GM10266 (cell line): ENCODE data around the gene SIGLEC10.

Experiments
- DNase-seq: peaks from one replicate; pipeline ENCODE4 v3.0.0; 2012; ENCODE audit errors: extremely low spot score
- CTCF ChIP-seq: IDR thresholded peaks from 2 replicates; pipeline ENCODE4 v1.5.1; 2012; ENCODE audit warnings: mild to moderate bottlenecking, low read depth; ENCODE audit not compliant: control insufficient read depth, insufficient read depth; ENCODE audit errors: missing control alignments

SIGLEC10 gene

GRCh38 chr19:51372649-51373504 is 44.6 kb downstream of the SIGLEC10 start, which contains the start of gene NKG7:
TSS of gene NKG7 (minus strand) at chr19:51372654. CDS start at chr19:51372535, 119 bp downstream.
- DNase-seq = peak; percentile 79

GRCh38 chr19:51372021-51372648 is 45.3 kb downstream of the SIGLEC10 start:
- DNase-seq = no peak

More at GRCh38 chr19:51372649-51373504, 44.6 kb downstream of the SIGLEC10 start, which contains the start of gene NKG7:
- TF ChIP-seq CTCF = no peak

GRCh38 chr19:51371186-51371690 is 46.2 kb downstream of the SIGLEC10 start:
- DNase-seq = no peak
- no peak for TF ChIP-seq CTCF

More at GRCh38 chr19:51372021-51372648, 45.3 kb downstream of the SIGLEC10 start:
- no peak for TF ChIP-seq CTCF

- DNase-seq = no peak
- TF ChIP-seq CTCF = no peak
Measured at GRCh38 chr19:51370230-51370629, 47.2 kb downstream of the SIGLEC10 start.

GRCh38 chr19:51368366-51369282 is 48.8 kb downstream of the SIGLEC10 start, which contains the start of gene CLDND2:
TSS of gene CLDND2 (minus strand) at chr19:51369003. CDS start at chr19:51368577, 426 bp downstream.
- no peak for DNase-seq
- TF ChIP-seq CTCF = no peak

GRCh38 chr19:51367565-51368365 is 49.7 kb downstream of the SIGLEC10 start:
- DNase-seq = peak; percentile 97
- no peak for TF ChIP-seq CTCF
